Inferior parietal cortex (tissue), 1 donor: ENCODE measurements around the gene BMX.

Experiments
- DNase-seq: peaks from one replicate; pipeline ENCODE4 v3.0.0-alpha.2; 2016; ENCODE audit errors: extremely low spot score

Gene BMX

DNA sequence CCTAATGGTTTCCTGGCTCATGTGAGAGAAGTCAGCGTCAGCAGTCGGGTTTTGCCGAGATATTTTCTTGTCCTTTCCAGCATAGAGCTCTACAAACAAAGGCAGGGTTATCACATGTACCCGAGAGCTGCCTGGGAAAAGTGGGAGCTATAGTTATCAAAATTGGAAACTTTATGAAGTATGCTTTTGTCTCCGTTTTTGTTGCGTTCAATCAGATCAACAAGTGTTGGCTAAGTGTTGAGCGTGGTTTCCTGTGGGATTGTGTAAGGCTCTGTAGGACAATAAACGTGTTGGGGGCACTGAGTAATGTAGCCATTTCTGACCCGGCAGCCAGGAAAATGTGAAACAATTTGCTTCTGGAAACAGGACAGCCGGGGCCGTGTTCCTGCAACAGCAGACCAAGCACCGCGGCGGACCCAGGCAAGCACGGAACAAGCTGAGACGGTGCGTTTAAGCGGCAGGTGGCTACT is at the start of gene BMX:
TSS of gene BMX (plus strand) at position 311 of the 470 bp plus-strand sequence. CDS start 7,547 bp downstream, outside the sequence.
- no peak for DNase-seq

DNA sequence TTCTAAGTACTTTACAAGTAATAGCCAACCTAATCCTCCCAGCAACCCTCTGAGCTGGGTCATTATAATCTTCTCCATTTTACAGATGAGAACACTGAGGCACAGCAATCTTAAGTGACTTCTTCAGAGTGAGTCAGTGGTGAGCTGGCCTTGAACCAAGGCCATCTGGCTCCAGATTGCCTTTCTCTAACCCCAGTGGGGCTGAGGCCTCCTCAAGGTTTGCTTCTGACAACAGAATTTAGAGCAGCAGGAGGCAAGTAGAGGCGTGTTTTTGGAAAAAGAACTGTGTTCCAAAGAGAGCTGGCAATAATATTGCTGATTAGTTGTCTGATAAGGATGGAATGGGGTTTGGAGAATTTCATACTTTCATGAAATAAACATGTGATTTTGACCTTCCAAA is 48.7 kb upstream of the BMX start:
- DNase-seq, result no peak

DNA sequence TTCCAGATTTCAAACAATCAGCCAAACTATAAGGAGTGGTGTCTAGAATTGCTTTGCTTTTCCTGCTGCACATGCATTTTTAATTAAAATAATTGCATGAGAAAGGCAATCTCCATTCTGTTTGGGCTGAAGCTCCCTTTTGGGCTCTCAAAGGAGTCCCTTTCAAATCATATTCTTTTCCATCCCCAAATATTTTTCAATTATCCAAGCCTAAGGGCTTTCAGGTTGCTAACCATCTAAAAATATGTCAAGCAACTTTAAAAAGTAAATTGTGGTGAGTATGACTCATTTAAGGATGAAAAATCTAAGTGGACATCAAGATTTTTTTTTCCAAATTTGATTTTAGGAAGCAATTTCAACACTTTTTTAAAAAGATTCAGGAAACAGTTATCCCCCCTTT is 35.9 kb upstream of the BMX start:
- no peak for DNase-seq

DNA sequence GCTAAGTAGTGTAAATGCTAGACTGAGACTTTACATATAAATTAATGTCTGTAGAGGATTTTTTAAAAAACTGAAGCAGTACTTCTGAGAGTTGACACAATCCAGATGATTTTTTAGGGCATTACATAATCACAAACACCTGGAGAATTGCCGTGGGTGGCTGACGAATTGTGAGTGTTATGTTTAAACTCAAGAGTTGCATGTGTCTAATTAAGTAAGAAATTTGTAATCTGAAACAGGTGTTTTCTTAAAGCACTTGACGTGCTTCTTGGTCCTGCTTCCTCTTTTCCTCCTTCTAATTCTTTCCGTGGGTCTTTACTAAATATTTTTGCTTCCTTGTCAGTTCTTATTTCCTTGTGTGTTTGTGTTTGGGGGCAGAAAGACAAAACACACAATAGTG is 35.3 kb upstream of the BMX start:
- no peak for DNase-seq

DNA sequence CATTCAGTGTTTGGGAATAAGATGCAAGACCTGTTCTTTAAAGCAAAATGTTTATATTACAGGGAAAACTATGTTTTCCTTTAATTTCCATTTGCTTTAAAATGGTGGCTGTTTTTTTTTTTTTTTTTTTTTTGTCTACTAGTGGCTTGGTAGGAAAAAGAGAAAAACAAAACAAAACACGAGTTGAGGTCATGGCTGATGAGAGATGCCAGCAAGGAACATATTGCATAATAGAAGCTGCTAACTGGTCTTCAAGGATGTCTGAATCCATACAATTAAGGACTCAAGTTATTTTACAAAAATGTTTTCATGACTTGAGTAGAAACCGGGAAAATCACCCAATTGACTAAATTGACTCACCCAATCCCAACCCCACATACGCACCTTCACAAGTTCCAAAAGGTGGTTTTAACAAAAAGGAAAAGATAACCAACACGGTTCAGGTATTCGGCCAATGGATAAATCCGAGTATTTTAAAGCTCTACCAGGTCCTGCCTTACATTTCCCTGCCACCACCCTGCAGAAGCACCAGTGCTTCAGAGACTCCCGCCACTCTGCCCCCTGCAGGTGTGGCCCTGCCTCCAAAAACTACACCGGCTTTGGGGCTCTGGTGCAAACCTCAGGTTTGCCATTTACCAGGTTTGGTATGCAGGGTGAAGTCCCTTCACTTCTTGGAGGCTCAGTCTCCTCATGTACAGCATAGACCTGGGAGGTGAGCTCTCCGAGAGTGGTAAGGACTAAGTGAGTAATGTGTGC is 34.5 kb upstream of the BMX start:
- no peak for DNase-seq

DNA sequence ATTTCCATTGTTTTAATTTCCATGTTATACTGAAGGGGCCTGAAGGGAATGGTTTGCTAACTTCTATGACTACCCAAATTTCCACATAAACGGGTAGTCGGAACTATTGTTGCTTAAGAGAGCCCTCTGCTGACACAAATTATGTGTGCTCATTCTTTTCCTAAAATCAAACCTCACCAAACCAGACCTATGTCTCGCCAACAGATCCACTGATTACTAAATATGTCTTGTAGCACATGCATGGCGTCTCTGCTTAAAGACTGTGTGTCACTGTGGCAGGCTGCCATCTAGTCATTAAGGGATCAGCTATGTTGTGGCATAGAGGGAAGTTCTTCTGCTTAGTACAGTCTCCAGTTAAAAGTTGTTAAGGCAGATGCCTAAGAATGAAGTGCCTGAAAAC is 32.6 kb upstream of the BMX start:
- peak; percentile 57 for DNase-seq

DNA sequence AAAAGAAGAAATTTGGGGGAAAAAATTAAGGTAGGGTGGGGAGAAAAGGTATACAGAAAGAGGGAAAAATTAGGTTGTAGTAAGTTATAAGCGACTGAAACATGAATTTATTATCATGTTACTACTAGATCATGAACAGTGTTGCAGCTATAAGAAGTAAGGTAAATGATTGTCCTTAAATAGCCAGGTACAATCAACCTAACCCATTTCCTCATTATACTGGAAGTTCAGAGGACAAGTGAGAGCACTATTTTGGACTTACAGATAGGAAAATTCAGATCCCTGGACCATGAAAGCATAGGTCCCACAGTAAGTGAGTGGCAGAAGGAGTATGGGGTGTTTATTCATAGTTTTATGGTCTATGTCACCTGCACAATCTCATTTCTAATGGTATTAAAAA is 31.0 kb upstream of the BMX start:
- DNase-seq, result no peak

DNA sequence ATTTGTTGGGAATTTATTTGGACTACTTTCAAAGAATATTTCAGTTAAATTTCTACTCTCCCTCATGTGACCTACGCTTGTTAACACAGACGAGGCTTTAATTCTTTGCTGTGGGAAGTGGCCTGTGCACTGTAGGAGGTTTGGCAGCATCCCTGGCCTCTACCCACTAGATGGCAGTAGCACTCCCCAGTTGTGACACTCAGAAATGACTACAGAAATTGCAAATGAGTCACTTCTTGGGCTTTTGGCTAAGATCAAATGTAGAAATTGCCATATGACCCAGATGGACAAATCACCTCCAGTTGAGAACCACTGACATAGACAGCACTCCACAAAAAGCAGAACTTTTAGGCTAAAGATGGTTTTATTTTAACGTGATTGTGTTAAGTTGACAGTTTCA is 29.6 kb upstream of the BMX start:
- DNase-seq, result peak; percentile 75

DNA sequence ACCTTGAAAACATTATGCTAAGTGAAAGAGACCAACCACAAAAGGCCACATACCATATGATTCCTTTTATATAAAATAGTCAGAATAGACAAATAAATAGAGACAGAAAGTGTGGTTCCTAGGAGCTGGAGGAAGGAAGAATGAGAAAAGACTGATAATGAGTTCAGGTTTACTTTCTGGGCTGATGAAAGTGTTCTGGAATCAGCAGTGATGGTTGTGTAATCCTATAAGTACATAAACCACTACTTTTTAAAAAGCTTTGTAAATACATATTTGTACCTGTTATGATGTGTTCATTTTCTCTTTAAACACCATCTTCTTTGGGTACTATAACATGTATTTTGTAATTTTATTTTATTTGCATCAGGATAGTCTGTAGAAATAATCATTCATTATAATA is 28.1 kb upstream of the BMX start:
- no peak for DNase-seq

DNA sequence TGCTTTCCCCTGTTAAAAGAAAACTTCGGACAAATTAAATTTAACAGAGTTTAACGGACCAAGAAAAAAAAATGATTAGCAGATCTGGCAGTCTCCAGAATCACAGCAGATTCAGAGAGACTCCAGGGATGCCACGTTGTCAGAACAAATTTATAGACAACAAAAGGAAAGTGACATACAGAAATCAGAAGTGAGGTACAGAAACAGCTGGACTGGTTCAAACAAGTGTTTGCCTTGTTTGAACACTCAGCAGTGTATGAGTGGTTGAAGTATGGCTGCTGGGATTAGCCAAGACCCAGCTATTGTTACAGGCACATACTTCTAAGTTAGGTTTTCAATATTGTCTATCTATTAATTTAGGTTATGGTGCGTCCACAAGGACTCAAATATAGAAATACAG is 26.6 kb upstream of the BMX start:
- no peak for DNase-seq

DNA sequence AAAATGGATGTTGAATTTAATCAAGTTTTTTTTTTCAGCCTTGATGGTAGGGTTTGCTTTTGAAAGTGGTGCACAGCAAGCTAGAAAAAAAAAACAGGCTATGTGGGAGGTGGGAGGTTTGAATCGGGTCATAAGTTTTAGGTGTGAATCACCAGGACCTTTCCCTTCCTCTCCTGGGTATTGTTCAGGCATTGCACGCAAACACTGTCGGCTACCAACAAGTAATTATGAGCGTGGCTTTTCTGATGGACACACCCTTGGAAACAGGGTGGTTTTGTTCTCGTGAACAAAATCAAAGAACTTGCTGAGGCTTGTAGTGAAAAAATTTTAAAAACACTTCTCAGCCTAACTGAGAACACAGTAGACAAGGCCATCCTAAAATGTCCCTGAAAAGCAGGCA is 25.6 kb upstream of the BMX start:
- DNase-seq, result no peak

DNA sequence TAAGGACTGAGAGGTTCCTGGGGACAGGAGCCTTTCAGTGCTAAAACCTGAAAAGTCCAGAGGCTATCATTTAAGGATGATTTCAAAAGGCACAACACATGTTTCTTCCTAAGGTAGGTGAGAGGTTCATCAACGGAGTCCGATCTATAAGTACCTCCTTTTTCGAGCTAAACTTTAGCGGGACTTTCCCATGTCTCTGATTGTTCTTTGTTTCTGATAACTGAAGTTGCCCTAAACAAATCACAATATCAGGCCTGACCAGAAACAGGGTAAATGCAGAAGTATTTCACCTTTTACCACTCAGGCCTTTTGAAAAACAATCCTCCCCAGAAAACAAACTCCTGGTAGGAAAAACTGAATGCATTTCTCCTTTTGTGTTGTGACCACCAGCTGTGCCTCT is 25.1 kb upstream of the BMX start:
- DNase-seq, result no peak

DNA sequence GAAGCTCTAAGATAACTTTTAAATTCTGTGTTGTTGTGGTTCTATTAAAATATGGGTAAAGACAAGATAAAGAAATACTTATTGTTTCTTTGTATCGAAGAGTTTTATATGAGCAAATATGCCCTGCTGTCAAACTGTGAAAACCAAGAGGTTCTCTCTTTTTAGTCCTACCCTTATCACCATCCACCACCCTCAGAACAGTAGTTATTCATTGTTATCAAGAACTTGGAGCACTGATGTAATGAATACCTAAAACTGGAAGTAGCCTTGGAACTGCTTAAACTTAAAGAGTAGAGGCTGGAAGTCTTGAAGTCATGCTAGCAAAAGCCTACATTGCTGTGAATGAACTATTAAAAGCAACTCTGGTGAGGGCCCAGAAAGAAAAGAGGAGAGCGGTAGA is 16.7 kb upstream of the BMX start:
- DNase-seq, result no peak

DNA sequence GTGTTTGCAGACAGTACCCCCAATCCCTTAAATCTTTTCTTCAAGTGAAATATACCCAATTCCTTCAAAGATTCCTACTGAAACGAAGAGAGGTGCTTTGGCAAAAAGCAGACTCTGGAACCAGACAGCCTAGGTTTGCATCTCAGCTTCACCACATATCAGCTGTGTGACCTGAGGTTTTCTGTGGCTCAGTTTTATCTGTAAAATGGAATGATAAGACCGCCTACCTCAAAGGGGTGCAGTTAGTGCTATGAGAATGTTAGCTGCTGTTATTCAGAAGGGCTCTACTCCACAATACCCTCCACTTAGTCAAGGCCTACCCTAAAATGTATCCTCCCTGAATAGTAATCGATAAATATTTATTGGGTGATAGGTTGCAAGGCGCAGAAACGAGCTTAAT is 8.1 kb upstream of the BMX start:
- no peak for DNase-seq

DNA sequence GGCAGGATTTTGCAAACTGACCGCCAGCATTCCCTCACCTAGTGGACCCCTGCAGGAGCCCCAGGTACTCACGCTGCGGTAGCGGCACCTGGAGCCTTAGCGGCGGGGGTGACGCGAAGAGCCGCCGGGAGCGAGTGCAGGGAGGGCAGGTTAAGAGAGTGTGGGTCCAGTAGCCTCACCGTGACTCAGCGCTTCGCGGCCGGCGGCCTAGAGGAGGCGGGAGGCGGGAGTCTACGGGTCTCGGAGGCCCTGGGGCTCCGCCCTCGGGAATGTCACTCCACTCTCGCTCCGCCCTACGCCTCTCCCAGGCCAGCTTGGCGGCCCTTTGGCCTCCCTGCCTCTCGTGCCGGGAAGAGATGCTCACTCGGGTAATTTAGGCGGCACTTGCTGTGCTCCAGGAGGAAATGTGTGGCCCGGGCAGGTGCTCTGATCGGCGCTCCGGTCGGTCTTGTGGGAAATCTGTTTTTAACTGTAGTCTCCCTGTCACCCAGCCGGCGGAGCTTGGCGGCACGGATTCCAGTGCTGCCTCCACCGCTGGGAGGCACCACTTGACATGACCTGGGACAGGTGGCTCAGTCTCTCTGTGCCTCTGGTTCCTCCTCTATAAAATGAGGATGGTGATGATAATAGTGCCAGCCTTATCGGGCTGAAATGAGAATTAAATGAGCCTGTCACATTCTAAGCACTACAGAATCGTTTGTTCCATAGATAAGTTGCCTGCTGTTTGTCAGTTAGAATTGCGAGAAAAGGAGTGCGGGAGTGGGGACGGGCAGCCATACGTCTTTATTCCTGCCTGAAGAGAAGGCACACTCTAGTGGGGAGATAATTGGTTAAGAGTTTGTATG is 7.3 kb upstream of the BMX start, which contains the start of gene PIR:
TSS of gene PIR (minus strand) at position 216 of the 845 bp plus-strand sequence. CDS start 2,076 bp downstream, outside the sequence.
- peak; percentile 80 for DNase-seq

DNA sequence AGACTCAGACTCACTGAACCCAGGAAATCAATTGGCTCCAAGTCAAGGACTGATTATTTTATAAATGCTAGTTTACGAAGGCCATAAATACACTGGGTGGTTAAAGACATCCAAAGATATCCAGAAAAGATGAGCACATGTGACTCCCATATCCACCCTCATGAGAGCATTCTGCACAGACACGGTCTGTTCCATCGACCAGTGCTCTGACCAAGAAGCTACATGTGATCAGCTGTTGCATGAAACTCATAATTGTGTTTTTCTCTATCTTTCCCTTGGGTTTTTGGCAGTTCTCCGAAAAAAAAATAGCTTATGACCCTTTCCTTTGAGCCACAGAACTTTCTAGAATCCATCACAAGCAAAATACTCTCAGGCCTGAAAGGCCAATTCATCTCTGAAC is 4.8 kb upstream of the BMX start:
- DNase-seq, result no peak

DNA sequence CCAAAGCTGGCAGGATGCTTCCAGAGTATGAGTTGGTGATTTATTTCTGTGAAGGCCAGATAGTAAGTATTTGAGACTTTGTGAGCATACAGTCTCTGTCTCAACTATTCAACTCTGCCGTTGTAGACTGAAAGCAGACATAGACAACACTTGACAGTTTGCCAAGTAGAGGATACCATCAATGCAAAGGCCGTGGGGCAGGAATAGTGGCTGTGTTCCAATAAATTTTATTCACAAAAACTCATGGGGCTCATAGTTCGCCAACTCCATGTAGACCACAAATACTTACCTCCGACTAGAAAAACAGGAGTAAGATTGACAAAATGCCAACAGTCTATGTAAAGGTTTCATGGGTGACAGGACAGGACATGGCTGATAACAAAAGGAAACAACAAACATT is 3.8 kb upstream of the BMX start:
- DNase-seq, result no peak

DNA sequence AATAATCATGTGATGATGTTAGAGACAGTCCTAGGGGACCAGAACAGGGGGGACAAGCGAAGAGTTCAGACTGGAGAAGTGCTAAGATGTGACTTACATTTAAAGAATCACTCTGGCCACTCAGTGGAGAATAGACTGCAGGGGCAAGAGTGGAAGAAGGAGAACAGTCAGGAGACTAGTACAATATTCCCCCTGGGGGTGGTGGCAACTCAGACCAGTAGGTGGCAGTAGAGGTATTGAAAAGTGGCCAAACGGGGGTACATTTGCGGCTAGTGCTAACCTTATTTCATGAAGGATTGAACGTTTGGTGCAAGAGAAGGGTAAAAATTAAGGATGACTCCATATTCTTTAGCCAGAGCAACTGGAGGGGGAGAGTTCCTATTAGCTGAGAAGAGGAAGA is 2.7 kb upstream of the BMX start:
- DNase-seq, result peak; percentile 60

DNA sequence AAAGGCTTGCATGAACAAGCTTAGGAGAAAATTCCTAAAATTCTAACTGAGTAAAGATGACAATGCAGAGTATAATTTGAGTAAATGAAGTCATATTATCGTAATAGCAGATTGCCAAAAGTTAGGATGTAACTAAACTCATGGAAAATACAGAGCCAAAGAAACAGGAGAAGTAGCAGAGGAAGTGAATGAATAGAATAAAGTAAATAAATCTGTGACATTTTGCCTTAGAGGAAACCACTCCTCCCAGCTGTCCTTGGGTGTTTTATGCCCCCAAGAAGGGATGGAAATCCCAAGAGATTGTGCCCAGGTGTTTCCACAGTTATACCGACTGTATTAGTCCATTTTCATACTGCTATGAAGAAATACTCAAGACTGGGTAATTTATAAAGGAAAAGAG is 1.9 kb upstream of the BMX start:
- no peak for DNase-seq

DNA sequence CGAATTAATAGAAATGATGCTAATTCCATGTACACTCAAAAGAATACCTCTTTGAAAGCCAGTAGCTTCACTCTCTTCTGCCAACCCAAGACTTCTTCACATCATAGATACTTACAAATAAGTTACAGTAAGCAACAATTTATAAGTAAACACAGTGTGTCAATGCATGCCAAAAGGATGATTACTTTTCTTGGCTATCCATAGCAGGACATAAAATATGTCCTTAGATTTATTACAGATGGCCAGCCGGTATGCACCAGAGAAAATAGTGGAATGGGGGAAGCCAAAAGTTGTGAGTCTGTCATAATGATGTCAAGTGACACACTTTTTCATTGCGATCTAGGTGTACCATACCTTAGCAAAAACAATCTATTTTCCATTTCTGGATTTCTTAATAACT is 631 bp upstream of the BMX start:
- no peak for DNase-seq

DNA sequence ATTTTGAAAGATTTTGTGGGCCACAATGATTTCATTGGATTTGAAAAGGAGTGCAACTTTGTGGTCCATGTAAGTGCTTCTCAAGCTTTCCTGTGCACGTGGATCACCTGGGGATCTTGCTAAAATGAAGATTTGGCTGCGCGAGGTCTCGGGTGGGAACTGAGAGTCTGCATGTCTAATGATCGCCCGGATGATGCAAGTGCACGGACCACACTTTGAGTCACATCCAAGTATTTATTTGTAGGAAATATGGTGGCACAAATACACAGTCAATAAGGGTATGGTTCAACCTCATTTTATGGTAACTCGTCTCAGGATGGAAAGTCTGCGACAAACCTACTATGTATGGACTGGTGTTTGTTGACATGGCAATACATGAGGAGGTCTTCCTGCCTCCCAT is 899 bp downstream of the BMX start:
- no peak for DNase-seq

DNA sequence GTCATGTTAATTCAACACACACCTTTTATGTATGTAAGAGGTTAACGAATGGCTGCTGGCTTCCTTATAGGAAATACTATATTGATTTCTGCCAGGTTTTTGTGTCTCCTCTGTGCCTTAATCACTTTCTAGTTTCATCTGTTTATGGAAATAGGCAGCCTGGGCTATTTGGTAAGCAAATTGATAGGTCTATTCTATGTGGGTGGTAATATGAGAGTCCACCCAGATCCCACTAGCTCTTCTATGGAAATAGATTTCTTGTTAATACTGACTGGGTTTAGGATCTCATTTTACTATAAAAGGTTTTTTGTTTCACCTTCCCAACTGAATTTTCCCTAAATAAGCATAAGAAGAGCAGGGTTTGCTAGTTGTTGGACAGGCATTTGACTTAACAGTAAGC is 4.1 kb downstream of the BMX start:
- DNase-seq, result no peak

DNA sequence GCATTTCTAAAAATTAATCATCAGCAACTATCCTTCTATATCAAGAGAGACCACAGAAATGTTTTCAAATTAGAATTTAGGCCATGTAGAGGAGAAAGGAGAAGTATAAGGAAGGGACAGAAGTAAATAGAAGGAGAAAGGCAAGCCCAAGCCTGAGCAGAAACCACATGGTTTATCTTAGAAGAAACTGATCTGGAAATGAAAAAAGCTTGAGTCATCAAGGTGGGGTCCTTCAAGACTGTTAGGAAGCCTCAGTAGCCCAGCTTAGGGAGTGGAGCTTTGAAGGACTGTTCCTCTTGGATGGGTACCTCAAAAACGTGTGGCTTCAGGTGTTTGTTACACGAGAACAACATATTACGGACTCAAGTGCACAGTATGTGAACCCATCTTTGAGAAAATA is 4.5 kb downstream of the BMX start:
- no peak for DNase-seq
